Embryonic facial prominence (tissue), 1 donor: ENCODE results near the gene CHD6.

Source experiments
- DNase-seq: peaks from one replicate; pipeline ENCODE4 v3.0.0-alpha.2; 2016; ENCODE audit errors: extremely low spot score

Gene CHD6

GRCh38 chr20:41373251-41373783, 244.9 kb downstream of the CHD6 start:
- DNase-seq, result no peak

GRCh38 chr20:41371371-41371770, 246.8 kb downstream of the CHD6 start:
- DNase-seq, result no peak

GRCh38 chr20:41370176-41370575, 248.0 kb downstream of the CHD6 start:
- DNase-seq, result no peak

GRCh38 chr20:41369673-41370072, 248.5 kb downstream of the CHD6 start:
- no peak for DNase-seq

- no peak for DNase-seq
These were observed 250.2 kb downstream of the CHD6 start for GRCh38 chr20:41367956-41368355.

GRCh38 chr20:41367393-41367695, 250.8 kb downstream of the CHD6 start:
- DNase-seq, result no peak

GRCh38 chr20:41366546-41367392, 251.4 kb downstream of the CHD6 start, which contains the start of gene EMILIN3:
TSS of gene EMILIN3 (minus strand) at chr20:41366818. CDS start at chr20:41366634, 184 bp downstream.
- DNase-seq, result no peak

- no peak for DNase-seq
These were observed 252.2 kb downstream of the CHD6 start for GRCh38 chr20:41365777-41366545.

- no peak for DNase-seq
These were observed 253.0 kb downstream of the CHD6 start for GRCh38 chr20:41364967-41365765.

GRCh38 chr20:41364236-41364855, 253.8 kb downstream of the CHD6 start:
- DNase-seq, result no peak

- DNase-seq, result no peak
These were observed 254.6 kb downstream of the CHD6 start for GRCh38 chr20:41363601-41364000.

- DNase-seq, result no peak
These were observed 255.4 kb downstream of the CHD6 start for GRCh38 chr20:41362748-41363140.

GRCh38 chr20:41361757-41362747, 256.1 kb downstream of the CHD6 start:
- DNase-seq, result no peak

- no peak for DNase-seq
These were observed 257.1 kb downstream of the CHD6 start for GRCh38 chr20:41360831-41361756.

GRCh38 chr20:41359541-41360011, 258.6 kb downstream of the CHD6 start:
- DNase-seq, result no peak

- no peak for DNase-seq
These were observed 259.5 kb downstream of the CHD6 start for GRCh38 chr20:41358717-41359116.

GRCh38 chr20:41358230-41358629, 259.9 kb downstream of the CHD6 start:
- DNase-seq, result no peak

- no peak for DNase-seq
These were observed 260.6 kb downstream of the CHD6 start for GRCh38 chr20:41357424-41358163.
